KOPT-K1 (cell line): Measurements from ENCODE around the gene KIAA0930.
"Not testable (repeated sequence)": the region's sequence is repeated elsewhere in the genome, so short reads cannot be mapped to it uniquely, and the experiment has no call there.

Experiments used
- H3K27ac ChIP-seq: fragments of 200-600 bp; sonication (generic); 2 replicates; pipeline ENCODE4 v1.5.1; 2016; ENCODE audit warnings: antibody characterized with exemption, mild to moderate bottlenecking, low read depth, low read length; ENCODE audit not compliant: poor library complexity, severe bottlenecking
- H3K36me3 ChIP-seq: fragments of 200-600 bp; sonication (generic); 2 replicates; pipeline ENCODE4 v1.5.1; 2017; ENCODE audit warnings: antibody characterized with exemption, mild to moderate bottlenecking, low read length, moderate library complexity; ENCODE audit not compliant: insufficient read depth
- H3K9me3 ChIP-seq: fragments of 200-600 bp; sonication (generic); 2 replicates; pipeline ENCODE4 v1.5.1; 2017; ENCODE audit warnings: antibody characterized with exemption, low read length, mild to moderate bottlenecking; ENCODE audit not compliant: insufficient read depth, poor library complexity, severe bottlenecking

KIAA0930 gene

GRCh38 chr22:45240810-45241631 lies at the start of gene KIAA0930:
TSS of gene KIAA0930 (minus strand) at chr22:45240894. CDS start at chr22:45240703, 191 bp downstream.
- peaks cover 20% of the 10 kb centered on the region; the same call in 1 of the 2 replicates for H3K36me3 ChIP-seq
- no peaks in the 10 kb centered on the region for H3K9me3 ChIP-seq
- peak within 1 kb of the TSS; percentile 78 for H3K27ac ChIP-seq

- Histone ChIP-seq H3K36me3 (no peaks in the 10 kb centered on the region), H3K27ac (no peak overlapping the region), H3K9me3 (no peaks in the 10 kb centered on the region)
Observed at GRCh38 chr22:45286854-45287551, 46.3 kb upstream of the KIAA0930 start.

- no peaks in the 10 kb centered on the region for H3K9me3 ChIP-seq
- H3K36me3 ChIP-seq, result no peaks in the 10 kb centered on the region
- H3K27ac ChIP-seq, result no peak overlapping the region
Observed at GRCh38 chr22:45285263-45286058, 44.8 kb upstream of the KIAA0930 start.

- Histone ChIP-seq H3K27ac (no peak within 1 kb of the TSS), H3K36me3 (no peaks in the 10 kb centered on the region), H3K9me3 (no peaks in the 10 kb centered on the region)
Observed at GRCh38 chr22:45284705-45285262, 44.1 kb upstream of the KIAA0930 start, which contains the start of gene UPK3A. TSS of gene UPK3A (plus strand) at chr22:45284949. CDS start at chr22:45285014, 65 bp downstream.

GRCh38 chr22:45281010-45281409 lies 40.3 kb upstream of the KIAA0930 start:
- Histone ChIP-seq H3K36me3 (no peaks in the 10 kb centered on the region), H3K27ac (no peak overlapping the region), H3K9me3 (no peaks in the 10 kb centered on the region)

GRCh38 chr22:45280587-45280980 lies 39.9 kb upstream of the KIAA0930 start:
- H3K27ac ChIP-seq, result no peak overlapping the region
- H3K36me3 ChIP-seq, result no peaks in the 10 kb centered on the region

GRCh38 chr22:45278125-45278524 lies 37.4 kb upstream of the KIAA0930 start:
- Histone ChIP-seq H3K36me3 (no peaks in the 10 kb centered on the region), H3K27ac (no peak overlapping the region), H3K9me3 (no peaks in the 10 kb centered on the region)

More at GRCh38 chr22:45280587-45280980, 39.9 kb upstream of the KIAA0930 start:
- H3K9me3 ChIP-seq, result no peaks in the 10 kb centered on the region

- not testable (repeated sequence) for H3K9me3 ChIP-seq, H3K27ac ChIP-seq, H3K36me3 ChIP-seq
Observed at GRCh38 chr22:45277720-45278119, 37.0 kb upstream of the KIAA0930 start.

GRCh38 chr22:45276507-45277105 lies 35.9 kb upstream of the KIAA0930 start:
- Histone ChIP-seq H3K9me3 (no peaks in the 10 kb centered on the region), H3K27ac (no peak overlapping the region), H3K36me3 (no peaks in the 10 kb centered on the region)

GRCh38 chr22:45273452-45274075 lies 32.9 kb upstream of the KIAA0930 start:
- Histone ChIP-seq H3K9me3 (no peaks in the 10 kb centered on the region), H3K27ac (no peak overlapping the region), H3K36me3 (no peaks in the 10 kb centered on the region)

- Histone ChIP-seq H3K9me3 (no peaks in the 10 kb centered on the region), H3K36me3 (no peaks in the 10 kb centered on the region), H3K27ac (no peak overlapping the region)
Observed at GRCh38 chr22:45272498-45272897, 31.8 kb upstream of the KIAA0930 start.

GRCh38 chr22:45271667-45272201 lies 31.0 kb upstream of the KIAA0930 start:
- no peak overlapping the region for H3K27ac ChIP-seq
- no peaks in the 10 kb centered on the region for H3K9me3 ChIP-seq
- no peaks in the 10 kb centered on the region for H3K36me3 ChIP-seq

GRCh38 chr22:45270095-45271020 lies 29.7 kb upstream of the KIAA0930 start:
- Histone ChIP-seq H3K9me3 (no peaks in the 10 kb centered on the region), H3K27ac (no peak overlapping the region), H3K36me3 (no peaks in the 10 kb centered on the region)
